ENCODE data around the gene FUBP3. TPM values are rescaled to one million over a fixed set of nuclear protein-coding genes. Genes with fewer than 3 reads are reported as not detected.

The FUBP3 gene
- total RNA-seq, 1 experiment from 2014 or later, result 78.6 TPM

- peaks cover 10% of the 10 kb centered on the region for H3K27me3 ChIP-seq (ENCODE audit: insufficient read depth, low read length)
Measured at GRCh38 chr9:130677252-130677651, 97.9 kb downstream of the FUBP3 start.

More at GRCh38 chr9:130677252-130677651, 97.9 kb downstream of the FUBP3 start:
- Histone ChIP-seq H2BK5ac (ENCODE audit: insufficient read length, low read length) (no peak overlapping the region), H3K79me1 (ENCODE audit: insufficient read depth, low read depth, low read length, poor library complexity, severe bottlenecking) (no peaks in the 10 kb centered on the region), H4K8ac (replicated peaks; ENCODE audit: insufficient read length, low read depth, low read length) (no peak overlapping the region), H3T11ph (ENCODE audit: low read length) (no peak overlapping the region), H2AFZ (ENCODE audit: low read length) (no peak overlapping the region), H3K18ac (ENCODE audit: insufficient read length, low read depth, low read length) (no peak overlapping the region), H2BK15ac (ENCODE audit: low read depth, low read length) (no peak overlapping the region), H4K91ac (ENCODE audit: insufficient read length, low read depth, low read length) (no peak overlapping the region), H3K9me3 (ENCODE audit: control insufficient read depth, low read depth, low read length) (no peaks in the 10 kb centered on the region), H2BK12ac (ENCODE audit: insufficient read length, low read depth, low read length) (no peak overlapping the region), H2BK20ac (ENCODE audit: low read depth, low read length, poor library complexity, severe bottlenecking) (no peak overlapping the region), H4K5ac (ENCODE audit: insufficient read length, low read depth, low read length) (no peak overlapping the region), H3K23me2 (ENCODE audit: insufficient read length, low read depth, low read length, poor library complexity, severe bottlenecking) (peaks cover 6% of the 10 kb centered on the region), H3K4me1 (ENCODE audit: insufficient read depth, low read length) (no peaks in the 10 kb centered on the region), H3K4ac (ENCODE audit: low read depth, low read length) (no peak overlapping the region), H4K20me1 (ENCODE audit: control insufficient read depth, insufficient read depth, insufficient read length) (no peaks in the 10 kb centered on the region), H3K14ac (ENCODE audit: insufficient read depth, low read length) (no peak overlapping the region), H3K79me2 (ENCODE audit: insufficient read depth, low read length) (no peaks in the 10 kb centered on the region), H3K27ac (ENCODE audit: insufficient read length, low read depth, low read length) (no peak overlapping the region), H3K56ac (ENCODE audit: insufficient read length, low read depth, low read length) (no peak overlapping the region), H3K23ac (ENCODE audit: insufficient read length, low read depth, low read length) (no peak overlapping the region), H2BK120ac (ENCODE audit: low read depth, low read length, poor library complexity, severe bottlenecking) (no peak overlapping the region), H3K9ac (ENCODE audit: extremely low read depth, insufficient read length, low read length) (no peak overlapping the region), H3K4me2 (ENCODE audit: insufficient read depth, insufficient read length, low read length) (no peak overlapping the region), H2AK5ac (ENCODE audit: insufficient read length, low read length) (no peak overlapping the region)
- H3K9me3 Mint-ChIP-seq, result no peaks in the 10 kb centered on the region
- H3K27ac Mint-ChIP-seq, result no peak overlapping the region
- TF ChIP-seq CTCF (conservative IDR thresholded peaks at IDR 0.05), result no peak
- no peak overlapping the region for H3K4me3 Mint-ChIP-seq
- peaks cover 71% of the 10 kb centered on the region for H3K27me3 Mint-ChIP-seq (ENCODE audit: low read depth)
- H3K4me1 Mint-ChIP-seq, result 0 out of 4 replicates have a peak, but pooled peaks cover 0 to under 1% of the 10 kb centered on the region in 2 experiments
- no CpG with 5 or more reads among the region's 7 CpGs for WGBS (ENCODE audit: extremely low coverage, insufficient read length, low lambda C conversion rate)
- no peak for DNase-seq
- H3K36me3 Mint-ChIP-seq (ENCODE audit: insufficient read depth in 1 of 3, low read depth in 3 of 3), result no peaks in the 10 kb centered on the region

Measured in H9 (cell line).